IPS-18a (cell line): ENCODE measurements around the gene FAM217B.

Source experiments
- H3K27ac ChIP-seq: one replicate; pipeline ENCODE4 v1.5.1; 2013; ENCODE audit warnings: low read length
- H3K27me3 ChIP-seq: one replicate; pipeline ENCODE4 v1.6.1; 2013; ENCODE audit warnings: mild to moderate bottlenecking, low read length; ENCODE audit not compliant: control insufficient read depth, insufficient read depth
- H3K36me3 ChIP-seq: one replicate; pipeline ENCODE4 v1.6.1; 2013; ENCODE audit warnings: low read depth, low read length; ENCODE audit not compliant: control insufficient read depth
- H3K4me1 ChIP-seq: one replicate; pipeline ENCODE4 v1.6.1; 2013; ENCODE audit warnings: low read depth, low read length; ENCODE audit not compliant: control insufficient read depth
- H3K4me3 ChIP-seq: one replicate; pipeline ENCODE4 v1.5.1; 2013; ENCODE audit warnings: low read length
- H3K9ac ChIP-seq: one replicate; pipeline ENCODE4 v1.6.1; 2013; ENCODE audit warnings: mild to moderate bottlenecking, low read length, moderate library complexity
- H3K9me3 ChIP-seq: one replicate; pipeline ENCODE4 v1.6.1; 2013; ENCODE audit warnings: low read depth, low read length; ENCODE audit not compliant: control insufficient read depth

The FAM217B gene

DNA sequence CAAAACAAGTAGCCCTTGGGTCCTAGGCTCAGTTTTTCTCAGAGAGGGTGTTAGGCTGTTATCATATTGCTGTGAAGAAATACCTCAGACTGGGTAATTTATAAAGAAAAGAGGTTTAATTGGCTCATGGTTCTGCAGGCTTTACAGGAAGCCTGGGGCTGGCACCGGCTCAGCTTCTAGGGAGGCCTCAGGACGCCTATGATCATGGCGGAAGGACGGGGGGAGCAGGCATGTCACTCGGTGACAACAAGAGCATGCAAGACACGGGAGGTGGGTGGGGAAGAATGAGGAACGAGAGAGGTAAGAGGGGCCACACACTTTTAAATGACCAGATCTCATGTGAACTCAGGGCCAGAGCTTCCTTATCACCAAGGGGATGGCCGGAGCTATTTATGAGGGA is 45.0 kb downstream of the FAM217B start:
- Histone ChIP-seq H3K4me1 (no peaks in the 10 kb centered on the region), H3K4me3 (no peak overlapping the region), H3K9ac (no peak overlapping the region), H3K9me3 (no peaks in the 10 kb centered on the region), H3K36me3 (no peaks in the 10 kb centered on the region), H3K27ac (no peak overlapping the region), H3K27me3 (no peaks in the 10 kb centered on the region)

- Histone ChIP-seq H3K27me3 (no peaks in the 10 kb centered on the region), H3K36me3 (no peaks in the 10 kb centered on the region), H3K4me1 (no peaks in the 10 kb centered on the region), H3K9me3 (no peaks in the 10 kb centered on the region), H3K4me3 (no peak overlapping the region), H3K9ac (no peak overlapping the region), H3K27ac (no peak overlapping the region)
These were observed 45.7 kb downstream of the FAM217B start for GRCh38 chr20:59985864-59986263.

DNA sequence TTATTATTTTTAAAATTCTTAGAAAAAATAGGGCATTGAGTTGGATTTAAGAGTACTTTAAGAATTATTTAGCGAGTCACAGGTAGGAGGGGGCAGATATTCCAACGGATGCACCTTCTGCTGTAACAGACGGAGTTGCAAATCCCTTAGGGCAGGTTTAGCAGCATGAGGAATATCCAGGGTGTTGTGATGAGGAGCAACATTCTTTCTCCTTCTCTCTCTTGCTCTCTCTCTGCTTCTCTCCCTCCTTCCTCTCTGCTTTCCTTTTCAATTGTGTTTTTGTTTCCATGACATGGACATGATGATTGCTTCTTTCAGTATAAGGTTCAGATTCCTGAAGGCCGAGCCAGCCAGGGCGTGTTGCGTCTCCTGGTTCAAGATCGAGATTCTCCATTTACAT is 46.9 kb downstream of the FAM217B start:
- no peaks in the 10 kb centered on the region for H3K27me3 ChIP-seq
- no peaks in the 10 kb centered on the region for H3K4me1 ChIP-seq
- H3K27ac ChIP-seq = no peak overlapping the region
- H3K9ac ChIP-seq = no peak overlapping the region
- no peaks in the 10 kb centered on the region for H3K9me3 ChIP-seq
- H3K36me3 ChIP-seq = no peaks in the 10 kb centered on the region
- H3K4me3 ChIP-seq = no peak overlapping the region

GRCh38 chr20:59988141-59988540 is 48.0 kb downstream of the FAM217B start:
- Histone ChIP-seq H3K9ac (no peak overlapping the region), H3K27me3 (no peaks in the 10 kb centered on the region), H3K27ac (no peak overlapping the region), H3K4me3 (no peak overlapping the region), H3K4me1 (no peaks in the 10 kb centered on the region), H3K36me3 (no peaks in the 10 kb centered on the region), H3K9me3 (no peaks in the 10 kb centered on the region)

GRCh38 chr20:59992526-59993084 is 52.4 kb downstream of the FAM217B start:
- no peaks in the 10 kb centered on the region for H3K36me3 ChIP-seq
- H3K4me1 ChIP-seq = peaks cover 6% of the 10 kb centered on the region
- no peak overlapping the region for H3K27ac ChIP-seq
- no peaks in the 10 kb centered on the region for H3K9me3 ChIP-seq
- H3K27me3 ChIP-seq = no peaks in the 10 kb centered on the region
- H3K4me3 ChIP-seq = no peak overlapping the region
- no peak overlapping the region for H3K9ac ChIP-seq

DNA sequence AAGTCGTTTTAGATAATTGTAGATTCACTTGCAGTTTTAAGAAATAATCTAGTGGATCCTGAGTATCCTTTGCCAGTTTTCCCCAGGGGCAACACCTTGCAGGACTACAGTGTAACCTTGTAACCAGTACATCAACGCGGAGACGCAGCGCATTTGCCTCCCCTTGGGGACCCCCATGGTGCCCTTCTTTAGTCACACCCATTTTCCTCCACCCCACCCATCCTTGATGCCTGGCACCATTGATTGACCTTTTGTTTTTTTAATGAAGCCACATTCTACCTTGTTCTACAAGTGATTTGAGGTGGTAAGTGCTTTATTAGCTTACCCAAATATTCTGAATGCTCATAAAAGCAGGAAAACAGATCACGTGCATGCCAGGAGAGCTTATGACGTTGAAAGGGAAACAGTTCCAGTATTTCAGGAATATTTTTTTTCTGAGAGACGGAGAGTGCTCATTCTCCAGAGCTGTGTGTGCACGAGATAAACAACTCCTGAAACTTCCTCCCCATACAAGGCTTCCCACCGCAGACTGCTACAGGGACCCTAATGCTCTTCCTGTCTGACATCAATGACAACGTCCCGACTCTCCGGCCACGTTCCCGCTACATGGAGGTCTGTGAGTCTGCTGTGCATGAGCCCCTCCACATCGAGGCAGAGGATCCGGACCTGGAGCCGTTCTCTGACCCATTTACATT is 53.7 kb downstream of the FAM217B start:
- Histone ChIP-seq H3K27ac (no peak overlapping the region), H3K27me3 (no peaks in the 10 kb centered on the region), H3K9ac (peak overlapping the region; percentile 28), H3K9me3 (no peaks in the 10 kb centered on the region), H3K36me3 (no peaks in the 10 kb centered on the region), H3K4me3 (peak overlapping the region; percentile 43), H3K4me1 (peaks cover 6% of the 10 kb centered on the region)

DNA sequence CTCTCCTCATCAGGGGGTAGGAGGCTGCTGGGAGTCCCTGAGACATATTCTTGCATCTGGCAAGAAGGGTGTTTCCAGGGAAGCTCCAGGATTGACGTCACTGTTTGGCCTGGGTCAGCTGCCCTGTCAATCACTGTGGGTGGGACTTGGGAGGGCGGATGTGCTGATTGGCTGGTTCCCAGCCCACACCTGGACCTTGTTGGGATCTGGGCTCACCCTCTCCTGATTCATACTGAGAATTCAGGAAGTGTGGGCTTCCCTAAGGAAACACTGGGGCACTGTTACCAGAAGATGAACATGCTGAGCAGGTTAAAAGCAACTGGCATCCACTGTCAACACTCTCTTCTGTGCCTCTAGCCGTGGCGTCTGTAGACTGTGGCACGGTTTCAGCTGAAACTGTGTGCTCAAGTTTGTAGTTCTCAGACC is 54.5 kb downstream of the FAM217B start:
- peak overlapping the region; percentile 43 for H3K4me3 ChIP-seq
- no peaks in the 10 kb centered on the region for H3K27me3 ChIP-seq
- H3K27ac ChIP-seq = no peak overlapping the region
- H3K36me3 ChIP-seq = no peaks in the 10 kb centered on the region
- H3K9ac ChIP-seq = peak overlapping the region; percentile 28
- peaks cover 6% of the 10 kb centered on the region for H3K4me1 ChIP-seq
- H3K9me3 ChIP-seq = no peaks in the 10 kb centered on the region

- Histone ChIP-seq H3K4me3 (no peak overlapping the region), H3K36me3 (no peaks in the 10 kb centered on the region), H3K9ac (no peak overlapping the region), H3K27ac (no peak overlapping the region), H3K9me3 (no peaks in the 10 kb centered on the region), H3K4me1 (peaks cover 6% of the 10 kb centered on the region), H3K27me3 (no peaks in the 10 kb centered on the region)
These were observed 55.9 kb downstream of the FAM217B start for GRCh38 chr20:59996108-59996507.

DNA sequence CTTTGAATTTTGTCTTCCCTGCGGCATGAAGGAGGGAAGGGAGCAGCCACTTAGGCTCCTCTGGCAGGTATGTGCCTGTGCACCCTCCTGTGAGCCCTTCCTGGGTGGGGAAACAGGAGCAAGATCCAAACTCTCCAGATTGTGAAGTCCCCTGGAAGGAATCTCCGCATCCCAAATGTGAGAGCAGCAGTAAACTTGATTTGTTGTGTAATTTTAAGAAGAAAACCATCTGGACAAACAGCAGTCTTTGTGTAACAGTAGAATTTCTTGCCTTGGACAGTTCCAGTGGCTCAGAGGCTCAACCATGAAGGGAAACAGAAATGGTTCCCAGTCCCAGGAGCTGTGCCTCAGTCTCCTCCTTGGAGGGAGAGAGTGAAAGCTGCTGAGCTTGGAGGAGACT is 57.7 kb downstream of the FAM217B start:
- H3K4me3 ChIP-seq = no peak overlapping the region
- H3K27me3 ChIP-seq = no peaks in the 10 kb centered on the region
- no peaks in the 10 kb centered on the region for H3K9me3 ChIP-seq
- H3K4me1 ChIP-seq = peaks cover 6% of the 10 kb centered on the region
- no peak overlapping the region for H3K9ac ChIP-seq
- H3K36me3 ChIP-seq = no peaks in the 10 kb centered on the region
- no peak overlapping the region for H3K27ac ChIP-seq
